ENCODE data around the gene RNU1-4.

- TF ChIP-seq CTCF (conservative IDR thresholded peaks at IDR 0.05; ENCODE audit: low read length) (no peak), EZH2phosphoT487 (IDR thresholded peaks at IDR 0.05; ENCODE audit: borderline replicate concordance) (no peak)
These were observed 20.6 kb upstream of the RNU1-4 start for GRCh38 chr1:16719571-16720350.
